HepG2 (cell line): ENCODE data around the gene BLOC1S4. TPM values are rescaled to one million over a fixed set of nuclear protein-coding genes. Genes with fewer than 3 reads are reported as not detected.

Experiments used
- KLF15 ChIP-seq: sonication (generic); formaldehyde crosslinking; IDR thresholded peaks from 2 replicates; pipeline ENCODE4 v1.8.1; 2023; ENCODE audit warnings: borderline replicate concordance, mild to moderate bottlenecking, inconsistent platforms, missing genetic modification reagents, mixed read lengths
- MBNL3 ChIP-seq: fragments of 250-450 bp; sonication (Bioruptor Pico); conservative IDR thresholded peaks from 2 replicates; pipeline ENCODE4 v1.8.0; 2022; ENCODE audit warnings: mild to moderate bottlenecking, inconsistent platforms
- MEF2D ChIP-seq: sonication (generic); formaldehyde crosslinking; IDR thresholded peaks from 2 replicates; pipeline ENCODE4 v1.5.1; 2020; ENCODE audit warnings: mild to moderate bottlenecking, missing genetic modification reagents
- MEIS1 ChIP-seq: sonication (generic); formaldehyde crosslinking; IDR thresholded peaks from 2 replicates; pipeline ENCODE4 v1.9.0; 2021; ENCODE audit warnings: mild to moderate bottlenecking, missing genetic modification reagents, moderate library complexity, borderline replicate concordance
- NFKB2 ChIP-seq: sonication (generic); formaldehyde crosslinking; IDR thresholded peaks from 2 replicates; pipeline ENCODE4 v1.4.0; 2020; ENCODE audit warnings: missing genetic modification reagents, borderline replicate concordance
- ONECUT2 ChIP-seq: sonication (generic); formaldehyde crosslinking; IDR thresholded peaks from 2 replicates; pipeline ENCODE4 v1.4.0; 2020; ENCODE audit warnings: missing genetic modification reagents
- POLR2A ChIP-seq, 2 experiments: IDR thresholded peaks; 2 replicates each; pipeline ENCODE4 v1.6.1; 2011; ENCODE audit warnings: low read depth in 2 of 2, low read length in 2 of 2, mild to moderate bottlenecking in 1 of 2, moderate library complexity in 1 of 2; ENCODE audit not compliant: insufficient read depth in 1 of 2
- SNAI1 ChIP-seq: sonication (generic); formaldehyde crosslinking; IDR thresholded peaks from 2 replicates; pipeline ENCODE4 v1.5.0; 2020; ENCODE audit warnings: mild to moderate bottlenecking, missing genetic modification reagents, borderline replicate concordance
- THYN1 ChIP-seq: sonication (generic); formaldehyde crosslinking; IDR thresholded peaks from 2 replicates; pipeline ENCODE4 v1.8.1; 2023; ENCODE audit warnings: low read depth, mild to moderate bottlenecking, moderate library complexity, missing genetic modification reagents, borderline replicate concordance
- ZKSCAN8 ChIP-seq: IDR thresholded peaks from 2 replicates; pipeline ENCODE4 v1.6.1; 2016; ENCODE audit warnings: borderline replicate concordance, missing genetic modification reagents, missing compliant biosample characterization
- ZNF274 ChIP-seq: sonication (generic); formaldehyde crosslinking; IDR thresholded peaks from 2 replicates; pipeline ENCODE4 v1.5.1; 2020; ENCODE audit warnings: mild to moderate bottlenecking, missing genetic modification reagents
- ZNF746 ChIP-seq: sonication (generic); formaldehyde crosslinking; IDR thresholded peaks from 2 replicates; pipeline ENCODE4 v1.8.0; 2022; ENCODE audit warnings: mild to moderate bottlenecking, missing genetic modification reagents
- ZNF749 ChIP-seq: sonication (generic); formaldehyde crosslinking; IDR thresholded peaks from 2 replicates; pipeline ENCODE4 v1.8.0; 2022; ENCODE audit warnings: mild to moderate bottlenecking, missing genetic modification reagents, moderate library complexity, borderline replicate concordance
- ZNF768 ChIP-seq: sonication (generic); formaldehyde crosslinking; IDR thresholded peaks from 2 replicates; pipeline ENCODE4 v1.4.0; 2020; ENCODE audit warnings: missing genetic modification reagents
- ZNF781 ChIP-seq: sonication (generic); formaldehyde crosslinking; IDR thresholded peaks from 2 replicates; pipeline ENCODE4 v1.5.1; 2020; ENCODE audit warnings: borderline replicate concordance, mild to moderate bottlenecking, missing genetic modification reagents; ENCODE audit errors: not compliant biosample characterization
- polyA plus RNA-seq, 8 experiments: library from polyadenylated mRNA; depleted of rRNA in 3 of 8; stranded (reverse) in 7 of 8; unstranded in 1 of 8; fragments of >200 nt; fragmentation: Illumina TruSeq in 4 of 8; extraction: Trizol in 4 of 8; gene quantifications; 2 replicates each; pipeline versions ENCODE4 v1.2.1 to v1.2.3, GENCODE V29; 2011 to 2016; ENCODE audit warnings: low read depth in 4 of 8, missing spikeins in 1 of 8, mixed read lengths in 1 of 8; ENCODE audit not compliant: insufficient read depth in 1 of 8
- total RNA-seq, 5 experiments: library from RNA; depleted of rRNA; stranded (reverse); fragments of >200 nt; fragmentation: Illumina TruSeq; extraction: Trizol; gene quantifications; 2 replicates each; pipeline ENCODE4 v1.2.3, GENCODE V29; 2016; ENCODE audit warnings: low read depth in 1 of 5
- TF ChIP-seq, protein P1 (sequence below): sonication (generic); formaldehyde crosslinking; IDR thresholded peaks from 2 replicates; pipeline ENCODE4 v1.8.1; 2023; ENCODE audit warnings: mild to moderate bottlenecking, missing genetic modification reagents, borderline replicate concordance
- TF ChIP-seq, protein P2 (sequence below): sonication (generic); formaldehyde crosslinking; IDR thresholded peaks from 2 replicates; pipeline ENCODE4 v1.4.0; 2020; ENCODE audit warnings: missing genetic modification reagents, borderline replicate concordance
- TF ChIP-seq, protein P3 (sequence below): sonication (generic); formaldehyde crosslinking; conservative IDR thresholded peaks from 2 replicates; pipeline ENCODE4 v1.8.0; 2022; ENCODE audit warnings: missing genetic modification reagents
- TF ChIP-seq, protein P4 (sequence below): sonication (generic); formaldehyde crosslinking; IDR thresholded peaks from 2 replicates; pipeline ENCODE4 v1.5.1; 2020; ENCODE audit warnings: missing genetic modification reagents, mild to moderate bottlenecking, borderline replicate concordance
- TF ChIP-seq, protein P5 (sequence below): sonication (generic); formaldehyde crosslinking; IDR thresholded peaks from 2 replicates; pipeline ENCODE4 v1.5.0; 2020; ENCODE audit warnings: missing genetic modification reagents
- TF ChIP-seq, protein P6 (sequence below): sonication (generic); formaldehyde crosslinking; IDR thresholded peaks from 2 replicates; pipeline ENCODE4 v1.8.0; 2022; ENCODE audit warnings: mild to moderate bottlenecking, missing genetic modification reagents

BLOC1S4 gene
- total and polyA plus RNA-seq, 2 of the 13 experiments (the other 11 are each of a cell fraction or from before 2014, with no cell fraction given) = 15.5 to 20.9 TPM

DNA sequence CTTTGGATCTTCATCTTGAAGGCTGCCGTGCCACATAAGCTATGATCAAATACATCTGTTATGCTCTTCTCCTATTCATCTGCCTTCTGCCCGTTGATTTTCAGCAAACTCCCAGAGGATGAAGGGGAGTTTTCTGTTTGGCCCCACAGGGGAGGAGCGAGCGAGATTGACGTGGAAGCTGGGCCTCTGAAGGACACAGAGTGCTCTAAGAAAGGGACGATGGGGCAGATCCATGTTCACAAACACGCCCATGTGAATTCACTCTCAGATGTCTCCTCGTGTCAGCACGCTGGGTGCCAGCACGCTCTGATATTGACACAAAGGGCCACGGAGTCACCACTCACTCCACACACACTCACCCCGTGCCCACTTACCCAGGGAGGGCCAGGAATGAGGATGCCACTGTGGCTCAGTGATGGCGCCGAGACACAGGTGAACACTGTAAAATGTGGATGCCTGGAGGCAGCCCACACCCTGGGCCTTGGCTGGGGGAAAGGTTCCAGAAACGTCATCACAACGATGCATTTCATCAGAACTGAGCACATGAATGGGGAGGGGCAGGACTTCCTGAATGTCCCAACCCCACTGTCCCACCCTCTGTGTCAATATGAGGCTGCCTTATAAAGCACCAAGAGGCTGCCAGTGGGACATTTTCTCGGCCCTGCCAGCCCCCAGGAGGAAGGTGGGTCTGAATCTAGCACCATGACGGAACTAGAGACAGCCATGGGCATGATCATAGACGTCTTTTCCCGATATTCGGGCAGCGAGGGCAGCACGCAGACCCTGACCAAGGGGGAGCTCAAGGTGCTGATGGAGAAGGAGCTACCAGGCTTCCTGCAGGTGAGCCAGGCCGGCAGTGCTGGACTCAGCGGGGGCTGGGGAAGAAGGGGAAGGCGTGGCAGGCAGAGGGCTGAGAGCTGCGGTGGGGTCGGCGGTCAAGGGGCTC, 22.5 kb upstream of the BLOC1S4 start, which contains the start of gene S100P (continued):
- TF ChIP-seq, protein P1, sequence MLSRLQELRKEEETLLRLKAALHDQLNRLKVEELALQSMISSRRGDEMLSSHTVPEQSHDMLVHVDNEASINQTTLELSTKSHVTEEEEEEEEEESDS (CRISPR knock-in tag) = no peak
- TF ChIP-seq NFKB2 (no peak; the same call in 1 of the 2 replicates), THYN1 (no peak), ZNF781 (CRISPR knock-in tag) (peak; percentile 73), MBNL3 (CRISPR knock-in tag) (no peak), ZNF274 (CRISPR knock-in tag) (no peak), ZNF749 (CRISPR knock-in tag) (peak; percentile 79; the same call in 1 of the 2 replicates), MEIS1 (CRISPR knock-in tag) (peak; percentile 23; the same call in 1 of the 2 replicates), ONECUT2 (CRISPR knock-in tag) (no peak), POLR2A (IDR thresholded peaks at IDR 0.05; ENCODE audit: insufficient read depth in 1 of 2, low read depth in 2 of 2, low read length in 2 of 2) (peak in 1 of 2 experiments; percentile 98; a peak in 2 of 4 replicates), MEF2D (CRISPR knock-in tag) (peak; percentile 70; the same call in 1 of the 2 replicates), ZKSCAN8 (CRISPR knock-in tag) (no peak; the same call in 1 of the 2 replicates), ZNF746 (CRISPR knock-in tag) (peak; percentile 82; the same call in 1 of the 2 replicates), KLF15 (CRISPR knock-in tag) (no peak), ZNF768 (CRISPR knock-in tag) (no peak), SNAI1 (peak; percentile 90)
- TF ChIP-seq, protein P2, sequence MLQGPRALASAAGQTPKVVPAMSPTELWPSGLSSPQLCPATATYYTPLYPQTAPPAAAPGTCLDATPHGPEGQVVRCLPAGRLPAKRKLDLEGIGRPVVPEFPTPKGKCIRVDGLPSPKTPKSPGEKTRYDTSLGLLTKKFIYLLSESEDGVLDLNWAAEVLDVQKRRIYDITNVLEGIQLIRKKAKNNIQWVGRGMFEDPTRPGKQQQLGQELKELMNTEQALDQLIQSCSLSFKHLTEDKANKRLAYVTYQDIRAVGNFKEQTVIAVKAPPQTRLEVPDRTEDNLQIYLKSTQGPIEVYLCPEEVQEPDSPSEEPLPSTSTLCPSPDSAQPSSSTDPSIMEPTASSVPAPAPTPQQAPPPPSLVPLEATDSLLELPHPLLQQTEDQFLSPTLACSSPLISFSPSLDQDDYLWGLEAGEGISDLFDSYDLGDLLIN (CRISPR knock-in tag) = no peak
- TF ChIP-seq, protein P3, sequence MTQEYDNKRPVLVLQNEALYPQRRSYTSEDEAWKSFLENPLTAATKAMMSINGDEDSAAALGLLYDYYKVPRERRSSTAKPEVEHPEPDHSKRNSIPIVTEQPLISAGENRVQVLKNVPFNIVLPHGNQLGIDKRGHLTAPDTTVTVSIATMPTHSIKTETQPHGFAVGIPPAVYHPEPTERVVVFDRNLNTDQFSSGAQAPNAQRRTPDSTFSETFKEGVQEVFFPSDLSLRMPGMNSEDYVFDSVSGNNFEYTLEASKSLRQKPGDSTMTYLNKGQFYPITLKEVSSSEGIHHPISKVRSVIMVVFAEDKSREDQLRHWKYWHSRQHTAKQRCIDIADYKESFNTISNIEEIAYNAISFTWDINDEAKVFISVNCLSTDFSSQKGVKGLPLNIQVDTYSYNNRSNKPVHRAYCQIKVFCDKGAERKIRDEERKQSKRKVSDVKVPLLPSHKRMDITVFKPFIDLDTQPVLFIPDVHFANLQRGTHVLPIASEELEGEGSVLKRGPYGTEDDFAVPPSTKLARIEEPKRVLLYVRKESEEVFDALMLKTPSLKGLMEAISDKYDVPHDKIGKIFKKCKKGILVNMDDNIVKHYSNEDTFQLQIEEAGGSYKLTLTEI = no peak
- TF ChIP-seq, protein P4, sequence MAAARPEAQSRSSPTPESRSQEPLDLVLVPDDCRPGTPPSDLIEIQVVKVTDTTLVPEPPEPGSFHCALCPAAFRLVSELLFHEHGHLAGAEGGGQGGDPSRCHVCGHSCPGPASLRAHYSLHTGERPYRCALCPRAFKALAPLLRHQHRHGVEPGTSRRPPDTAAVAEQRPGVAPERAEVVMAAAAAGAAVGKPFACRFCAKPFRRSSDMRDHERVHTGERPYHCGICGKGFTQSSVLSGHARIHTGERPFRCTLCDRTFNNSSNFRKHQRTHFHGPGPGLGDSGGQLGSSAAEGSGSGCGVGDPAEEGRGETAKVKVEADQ (CRISPR knock-in tag) = no peak; the same call in 1 of the 2 replicates
- TF ChIP-seq, protein P5, sequence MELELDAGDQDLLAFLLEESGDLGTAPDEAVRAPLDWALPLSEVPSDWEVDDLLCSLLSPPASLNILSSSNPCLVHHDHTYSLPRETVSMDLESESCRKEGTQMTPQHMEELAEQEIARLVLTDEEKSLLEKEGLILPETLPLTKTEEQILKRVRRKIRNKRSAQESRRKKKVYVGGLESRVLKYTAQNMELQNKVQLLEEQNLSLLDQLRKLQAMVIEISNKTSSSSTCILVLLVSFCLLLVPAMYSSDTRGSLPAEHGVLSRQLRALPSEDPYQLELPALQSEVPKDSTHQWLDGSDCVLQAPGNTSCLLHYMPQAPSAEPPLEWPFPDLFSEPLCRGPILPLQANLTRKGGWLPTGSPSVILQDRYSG = 0 out of 2 replicates have a peak, but pooled peaks have one; percentile 78
- TF ChIP-seq, protein P6, sequence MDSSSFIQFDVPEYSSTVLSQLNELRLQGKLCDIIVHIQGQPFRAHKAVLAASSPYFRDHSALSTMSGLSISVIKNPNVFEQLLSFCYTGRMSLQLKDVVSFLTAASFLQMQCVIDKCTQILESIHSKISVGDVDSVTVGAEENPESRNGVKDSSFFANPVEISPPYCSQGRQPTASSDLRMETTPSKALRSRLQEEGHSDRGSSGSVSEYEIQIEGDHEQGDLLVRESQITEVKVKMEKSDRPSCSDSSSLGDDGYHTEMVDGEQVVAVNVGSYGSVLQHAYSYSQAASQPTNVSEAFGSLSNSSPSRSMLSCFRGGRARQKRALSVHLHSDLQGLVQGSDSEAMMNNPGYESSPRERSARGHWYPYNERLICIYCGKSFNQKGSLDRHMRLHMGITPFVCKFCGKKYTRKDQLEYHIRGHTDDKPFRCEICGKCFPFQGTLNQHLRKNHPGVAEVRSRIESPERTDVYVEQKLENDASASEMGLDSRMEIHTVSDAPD (CRISPR knock-in tag) = peak; percentile 51; the same call in 1 of the 2 replicates
